ENCODE results near the gene KANSL1.
"Not testable (repeated sequence)": the region's sequence is repeated elsewhere in the genome, so short reads cannot be mapped to it uniquely, and the experiment has no call there.

Gene KANSL1

GRCh38 chr17:46037722-46038255, 155.4 kb downstream of the KANSL1 start:
- no peak for DNase-seq

GRCh38 chr17:46036491-46036890, 156.7 kb downstream of the KANSL1 start:
- DNase-seq, result no peak

- peak; percentile 39 for DNase-seq
Observed at GRCh38 chr17:46035112-46035818, 158.0 kb downstream of the KANSL1 start.

GRCh38 chr17:46033392-46033791, 159.8 kb downstream of the KANSL1 start:
- no peak for DNase-seq

GRCh38 chr17:46032909-46033308, 160.3 kb downstream of the KANSL1 start:
- no peak for DNase-seq

- no peak for DNase-seq
Observed at GRCh38 chr17:46031920-46032319, 161.3 kb downstream of the KANSL1 start.

GRCh38 chr17:46031440-46031839, 161.8 kb downstream of the KANSL1 start:
- DNase-seq, result no peak

- no peak for DNase-seq
Observed at GRCh38 chr17:46030752-46031151, 162.5 kb downstream of the KANSL1 start.

GRCh38 chr17:46029627-46030026, 163.6 kb downstream of the KANSL1 start:
- no peak for DNase-seq

- DNase-seq, result no peak
Observed at GRCh38 chr17:46028981-46029565, 164.2 kb downstream of the KANSL1 start.

GRCh38 chr17:46028374-46028773, 164.9 kb downstream of the KANSL1 start:
- no peak for DNase-seq

- no peak for DNase-seq
Observed at GRCh38 chr17:46027976-46028325, 165.3 kb downstream of the KANSL1 start.

GRCh38 chr17:46027048-46027975, 165.9 kb downstream of the KANSL1 start:
- DNase-seq, result no peak

- peak in 1 of 2 donors; percentile 10 for DNase-seq
Observed at GRCh38 chr17:46026166-46027047, 166.8 kb downstream of the KANSL1 start.

- no peak for DNase-seq
Observed at GRCh38 chr17:46025510-46026165, 167.6 kb downstream of the KANSL1 start.

- DNase-seq, result no peak
Observed at GRCh38 chr17:46025060-46025459, 168.2 kb downstream of the KANSL1 start.

- DNase-seq, result no peak
Observed at GRCh38 chr17:46024590-46024989, 168.6 kb downstream of the KANSL1 start.

- no peak for DNase-seq
Observed at GRCh38 chr17:46023783-46024388, 169.3 kb downstream of the KANSL1 start.

GRCh38 chr17:46023366-46023765, 169.9 kb downstream of the KANSL1 start:
- not testable (repeated sequence) for DNase-seq

- no peak for DNase-seq
Observed at GRCh38 chr17:46020998-46021397, 172.2 kb downstream of the KANSL1 start.

- DNase-seq, result peak; percentile 73 to 77
Observed at GRCh38 chr17:46020023-46020761, 173.0 kb downstream of the KANSL1 start.

All from CD4-positive, alpha-beta T cell treated with Interleukin-1 beta for 1 hour (primary cell).